HG03066 (cell line): ENCODE measurements around the gene RMND1.
"Not testable (repeated sequence)": the region's sequence is repeated elsewhere in the genome, so short reads cannot be mapped to it uniquely, and the experiment has no call there.

Experiments used
- ATAC-seq: cut with Tn5 transposase; IDR thresholded peaks from one replicate; pipeline ENCODE4 v1.9.1; 2021; ENCODE audit warnings: low read depth; ENCODE audit not compliant: unreplicated experiment

The RMND1 gene

DNA sequence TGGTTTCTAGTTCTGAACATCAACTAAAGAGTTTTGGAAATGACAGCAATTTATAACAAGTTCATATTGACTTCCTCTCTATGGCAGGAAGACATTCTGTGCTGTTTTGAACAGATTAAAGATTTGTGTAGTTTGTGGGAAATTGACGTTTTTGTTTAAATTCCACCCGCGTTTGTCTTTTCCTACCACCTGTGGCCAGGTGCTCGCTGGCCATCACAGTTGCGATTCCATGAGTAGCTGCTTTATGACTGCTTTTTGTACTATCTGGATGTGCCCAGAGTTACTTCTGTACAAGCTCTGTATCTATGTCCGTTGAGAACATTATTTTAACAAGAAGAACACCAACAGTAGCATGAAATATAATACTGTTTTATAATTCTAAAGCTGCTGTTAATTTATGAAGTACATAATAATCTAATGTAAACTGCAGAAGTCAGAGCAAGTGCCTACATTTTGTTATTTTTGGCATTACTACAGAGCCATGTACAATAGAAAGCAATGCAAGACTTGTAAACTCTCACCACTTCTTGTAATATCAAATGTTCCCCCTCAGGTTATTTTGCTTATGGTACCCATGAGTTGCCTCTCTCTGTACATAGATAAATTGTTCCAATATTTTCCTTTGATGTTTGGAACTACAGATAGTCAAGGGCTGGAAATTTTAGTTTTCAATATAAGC lies 94.0 kb downstream of the RMND1 start:
- no peak for ATAC-seq

DNA sequence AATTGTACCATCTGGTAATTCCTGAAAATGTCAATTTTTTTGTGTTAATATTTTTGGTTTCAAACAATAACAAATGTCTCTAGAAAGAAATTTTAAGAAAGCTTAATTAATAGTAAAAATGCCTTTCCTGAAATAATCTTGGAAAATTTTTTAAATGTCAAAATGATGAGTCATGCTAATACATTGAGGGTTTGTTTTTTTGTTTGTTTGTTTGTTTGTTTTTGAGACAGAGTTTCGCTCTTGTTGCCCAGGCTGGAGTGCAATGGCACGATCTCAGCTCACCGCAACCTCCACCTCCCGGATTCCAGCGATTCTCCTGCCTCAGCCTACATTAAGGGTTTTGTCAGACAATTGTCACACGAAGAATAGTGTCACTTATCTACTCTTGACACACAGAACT lies 94.9 kb downstream of the RMND1 start:
- ATAC-seq: not testable (repeated sequence)
